HEK293 (cell line): Measurements from ENCODE around the gene PDGFC.

Experiments used
- KLF1 ChIP-seq: fragments of 450-650 bp; formaldehyde crosslinking; IDR thresholded peaks from 2 replicates; pipeline ENCODE4 v1.5.1; 2016; ENCODE audit warnings: missing biosample characterization, missing genetic modification characterization
- KLF10 ChIP-seq: fragments of 450-650 bp; IDR thresholded peaks from 2 replicates; pipeline ENCODE4 v1.5.1; 2018; ENCODE audit warnings: missing biosample characterization, mild to moderate bottlenecking, missing genetic modification characterization
- KLF9 ChIP-seq: fragments of 450-650 bp; formaldehyde crosslinking; IDR thresholded peaks from 2 replicates; pipeline ENCODE4 v1.5.1; 2016; ENCODE audit warnings: missing biosample characterization, missing genetic modification characterization, low read depth
- ZSCAN30 ChIP-seq: fragments of 450-650 bp; IDR thresholded peaks from 2 replicates; pipeline ENCODE4 v1.5.1; 2018; ENCODE audit warnings: missing biosample characterization, mild to moderate bottlenecking, missing genetic modification characterization, moderate library complexity
- TF ChIP-seq, protein P1 (sequence below): fragments of 450-650 bp; formaldehyde crosslinking; IDR thresholded peaks from 2 replicates; pipeline ENCODE4 v1.5.1; 2016; ENCODE audit warnings: missing biosample characterization, missing genetic modification characterization, low read depth
- TF ChIP-seq, protein P2 (sequence below): fragments of 450-650 bp; formaldehyde crosslinking; IDR thresholded peaks from 2 replicates; pipeline ENCODE4 v1.5.1; 2016; ENCODE audit warnings: missing biosample characterization, missing genetic modification characterization

- TF ChIP-seq KLF1 (tag by site-specific recombination) (no peak), ZSCAN30 (tag by site-specific recombination) (no peak), KLF9 (tag by site-specific recombination) (no peak), KLF10 (tag by site-specific recombination) (no peak)
- TF ChIP-seq, protein P1, sequence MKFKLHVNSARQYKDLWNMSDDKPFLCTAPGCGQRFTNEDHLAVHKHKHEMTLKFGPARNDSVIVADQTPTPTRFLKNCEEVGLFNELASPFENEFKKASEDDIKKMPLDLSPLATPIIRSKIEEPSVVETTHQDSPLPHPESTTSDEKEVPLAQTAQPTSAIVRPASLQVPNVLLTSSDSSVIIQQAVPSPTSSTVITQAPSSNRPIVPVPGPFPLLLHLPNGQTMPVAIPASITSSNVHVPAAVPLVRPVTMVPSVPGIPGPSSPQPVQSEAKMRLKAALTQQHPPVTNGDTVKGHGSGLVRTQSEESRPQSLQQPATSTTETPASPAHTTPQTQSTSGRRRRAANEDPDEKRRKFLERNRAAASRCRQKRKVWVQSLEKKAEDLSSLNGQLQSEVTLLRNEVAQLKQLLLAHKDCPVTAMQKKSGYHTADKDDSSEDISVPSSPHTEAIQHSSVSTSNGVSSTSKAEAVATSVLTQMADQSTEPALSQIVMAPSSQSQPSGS (tag by site-specific recombination), result no peak
- TF ChIP-seq, protein P2, sequence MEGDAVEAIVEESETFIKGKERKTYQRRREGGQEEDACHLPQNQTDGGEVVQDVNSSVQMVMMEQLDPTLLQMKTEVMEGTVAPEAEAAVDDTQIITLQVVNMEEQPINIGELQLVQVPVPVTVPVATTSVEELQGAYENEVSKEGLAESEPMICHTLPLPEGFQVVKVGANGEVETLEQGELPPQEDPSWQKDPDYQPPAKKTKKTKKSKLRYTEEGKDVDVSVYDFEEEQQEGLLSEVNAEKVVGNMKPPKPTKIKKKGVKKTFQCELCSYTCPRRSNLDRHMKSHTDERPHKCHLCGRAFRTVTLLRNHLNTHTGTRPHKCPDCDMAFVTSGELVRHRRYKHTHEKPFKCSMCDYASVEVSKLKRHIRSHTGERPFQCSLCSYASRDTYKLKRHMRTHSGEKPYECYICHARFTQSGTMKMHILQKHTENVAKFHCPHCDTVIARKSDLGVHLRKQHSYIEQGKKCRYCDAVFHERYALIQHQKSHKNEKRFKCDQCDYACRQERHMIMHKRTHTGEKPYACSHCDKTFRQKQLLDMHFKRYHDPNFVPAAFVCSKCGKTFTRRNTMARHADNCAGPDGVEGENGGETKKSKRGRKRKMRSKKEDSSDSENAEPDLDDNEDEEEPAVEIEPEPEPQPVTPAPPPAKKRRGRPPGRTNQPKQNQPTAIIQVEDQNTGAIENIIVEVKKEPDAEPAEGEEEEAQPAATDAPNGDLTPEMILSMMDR (tag by site-specific recombination), result no peak
Observed at GRCh38 chr4:156738766-156739165, 232.8 kb downstream of the PDGFC start.
